T-helper 22 cell (primary cell): Measurements from ENCODE around the gene AGMAT.

Experiments
- DNase-seq: peaks from one replicate; pipeline ENCODE4 v3.0.0-alpha.2; 2020; ENCODE audit warnings: low read depth

AGMAT gene

DNA sequence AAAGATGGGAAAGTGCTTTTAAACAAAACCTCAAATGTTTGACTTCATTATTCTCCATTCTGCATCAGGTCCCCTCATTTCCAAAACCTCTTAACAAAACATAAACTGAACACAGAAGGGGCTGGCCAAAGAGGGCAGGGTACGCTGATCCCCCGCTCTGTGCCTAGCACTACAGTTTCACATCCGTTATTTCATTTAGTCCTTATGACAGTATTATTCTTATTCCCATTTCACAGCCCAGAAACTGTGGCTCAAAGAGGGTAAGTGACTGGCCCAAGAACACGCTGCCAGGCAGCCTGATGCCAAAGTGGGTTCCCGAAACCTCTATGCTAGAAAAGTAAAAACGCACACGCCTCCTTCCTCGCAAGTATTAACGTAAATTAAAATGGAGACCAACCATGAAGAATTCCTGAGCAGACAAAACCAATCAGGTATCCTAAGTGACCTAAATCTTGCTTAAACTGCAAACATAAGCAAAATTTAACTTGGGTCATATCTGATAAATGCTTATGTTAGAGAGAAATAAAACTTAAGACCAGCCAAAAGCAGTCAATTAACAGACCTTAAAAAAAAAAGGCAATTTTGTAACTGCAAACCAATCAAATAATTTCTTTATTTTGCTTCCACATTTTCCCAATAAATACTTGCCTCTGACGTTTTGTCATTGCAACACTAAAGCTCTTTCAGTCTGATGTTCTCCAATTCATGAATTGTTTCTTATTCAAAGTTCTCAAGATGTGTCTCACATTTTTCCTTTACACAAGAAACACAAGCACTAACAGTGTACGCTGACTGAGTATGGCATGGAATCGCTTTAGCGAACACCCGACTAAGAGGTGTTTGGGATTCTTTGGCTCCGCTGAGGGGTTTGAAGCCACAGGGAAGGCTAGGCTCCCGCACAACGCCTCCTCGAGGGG is 61.5 kb downstream of the AGMAT start:
- no peak for DNase-seq

DNA sequence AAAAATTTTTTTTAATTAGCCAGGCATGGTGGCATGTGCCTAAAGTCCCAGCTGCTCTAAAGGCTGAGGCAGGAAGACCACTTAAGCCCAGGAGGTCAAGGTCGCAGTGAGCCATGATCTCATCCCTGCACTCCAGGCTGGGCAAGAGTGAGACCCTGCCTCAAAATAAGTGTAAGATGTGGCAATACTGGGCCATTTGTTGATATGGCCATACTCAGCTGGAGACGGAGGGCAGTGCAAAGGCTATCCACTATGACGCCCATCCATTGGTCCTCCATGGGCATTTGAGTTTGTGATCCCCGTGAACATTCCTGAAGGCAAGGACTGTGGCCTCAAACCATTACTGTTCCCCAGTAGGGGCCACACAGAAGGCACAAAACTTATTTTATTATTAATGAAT is 62.3 kb downstream of the AGMAT start:
- no peak for DNase-seq
